RWPE2 (cell line): ENCODE results near the gene MRPL41.
"Not testable (repeated sequence)": the region's sequence is repeated elsewhere in the genome, so short reads cannot be mapped to it uniquely, and the experiment has no call there.

ENCODE experiments used
- ATAC-seq: fragments of 200-7000 bp; cut with Tn5 transposase; 3 replicates; pipeline ENCODE4 v1.9.1; 2021; ENCODE audit warnings: low read depth
- DNase-seq: peaks from one replicate; pipeline ENCODE4 v3.0.0-alpha.2; 2020; ENCODE audit warnings: low spot score
- H3K27ac ChIP-seq: fragments of 450-650 bp; 2 replicates; pipeline ENCODE4 v1.5.1; 2017; ENCODE audit warnings: mild to moderate bottlenecking; ENCODE audit not compliant: poor library complexity, severe bottlenecking
- H3K27me3 ChIP-seq: fragments of 250-450 bp; sonication (Bioruptor Pico); 2 replicates; pipeline ENCODE4 v1.5.1; 2021; ENCODE audit warnings: mild to moderate bottlenecking, moderate library complexity; ENCODE audit not compliant: insufficient read depth, poor library complexity, severe bottlenecking
- H3K36me3 ChIP-seq: fragments of 250-450 bp; sonication (Bioruptor Pico); 2 replicates; pipeline ENCODE4 v1.5.1; 2020; ENCODE audit warnings: low read depth, mild to moderate bottlenecking, moderate library complexity
- H3K4me1 ChIP-seq: fragments of 250-450 bp; sonication (Bioruptor Pico); 2 replicates; pipeline ENCODE4 v1.5.1; 2021; ENCODE audit warnings: mild to moderate bottlenecking, moderate library complexity; ENCODE audit not compliant: insufficient read depth, poor library complexity, severe bottlenecking
- H3K4me3 ChIP-seq: fragments of 250-450 bp; sonication (Bioruptor Pico); 2 replicates; pipeline ENCODE4 v1.5.1; 2021; ENCODE audit warnings: mild to moderate bottlenecking, moderate library complexity; ENCODE audit not compliant: severe bottlenecking
- H3K9me3 ChIP-seq: fragments of 250-450 bp; sonication (Bioruptor Pico); 2 replicates; pipeline ENCODE4 v1.5.1; 2021; ENCODE audit warnings: mild to moderate bottlenecking, moderate library complexity; ENCODE audit not compliant: severe bottlenecking
- CTCF ChIP-seq: fragments of 450-650 bp; IDR thresholded peaks from one replicate; pipeline ENCODE4 v1.5.1; 2017; ENCODE audit warnings: mild to moderate bottlenecking, moderate library complexity; ENCODE audit not compliant: poor library complexity, severe bottlenecking

MRPL41 gene

GRCh38 chr9:137550231-137550621 is 1.5 kb upstream of the MRPL41 start, which contains the start of gene PNPLA7:
Gene PNPLA7 (minus strand): TSS chr9:137550402. CDS start chr9:137550197, 205 bp downstream.
- H3K36me3 ChIP-seq, result peaks cover 21% of the 10 kb centered on the region
- H3K27ac ChIP-seq, result peak within 1 kb of the TSS; percentile 50
- DNase-seq, result peak; percentile 82
- peak within 1 kb of the TSS; percentile 96 for H3K4me3 ChIP-seq
- no peak for TF ChIP-seq CTCF
- no peaks in the 10 kb centered on the region for H3K9me3 ChIP-seq
- H3K27me3 ChIP-seq, result no peaks in the 10 kb centered on the region
- peak; percentile 75 for ATAC-seq
- H3K4me1 ChIP-seq, result no peaks in the 10 kb centered on the region

- not testable (repeated sequence) for DNase-seq, H3K27me3 ChIP-seq, ATAC-seq, H3K9me3 ChIP-seq, H3K4me1 ChIP-seq
- H3K27ac ChIP-seq, result peak overlapping the region; percentile 50
- H3K36me3 ChIP-seq, result peaks cover 28% of the 10 kb centered on the region
- H3K4me3 ChIP-seq, result peak overlapping the region; percentile 96
These were observed 768 bp upstream of the MRPL41 start for GRCh38 chr9:137550958-137551263.

- Histone ChIP-seq H3K36me3 (peaks cover 41% of the 10 kb centered on the region), H3K9me3 (no peaks in the 10 kb centered on the region), H3K27ac (peak overlapping the region; percentile 50), H3K4me3 (peak overlapping the region; percentile 96), H3K27me3 (no peaks in the 10 kb centered on the region), H3K4me1 (no peaks in the 10 kb centered on the region)
- no peak for TF ChIP-seq CTCF
- DNase-seq (no peak), ATAC-seq (peak; percentile 35; the same call in 2 of the 3 replicates)
These were observed 516 bp downstream of the MRPL41 start for GRCh38 chr9:137552022-137552768.

GRCh38 chr9:137553654-137554053 is 2.0 kb downstream of the MRPL41 start:
- not testable (repeated sequence) for H3K27me3 ChIP-seq, H3K4me1 ChIP-seq, H3K4me3 ChIP-seq, ATAC-seq, H3K27ac ChIP-seq, H3K9me3 ChIP-seq, DNase-seq
- peaks cover 55% of the 10 kb centered on the region for H3K36me3 ChIP-seq

- ATAC-seq, result no peak
- H3K4me3 ChIP-seq, result no peak overlapping the region
- H3K27ac ChIP-seq, result no peak overlapping the region
- TF ChIP-seq CTCF, result no peak
- H3K27me3 ChIP-seq, result no peaks in the 10 kb centered on the region
- no peaks in the 10 kb centered on the region for H3K9me3 ChIP-seq
- no peaks in the 10 kb centered on the region for H3K4me1 ChIP-seq
- H3K36me3 ChIP-seq, result peaks cover 62% of the 10 kb centered on the region
- no peak for DNase-seq
These were observed 2.7 kb downstream of the MRPL41 start for GRCh38 chr9:137554349-137554748.

- ATAC-seq (no peak), DNase-seq (no peak)
- Histone ChIP-seq H3K27me3 (no peaks in the 10 kb centered on the region), H3K36me3 (peaks cover 70% of the 10 kb centered on the region), H3K4me1 (no peaks in the 10 kb centered on the region), H3K9me3 (no peaks in the 10 kb centered on the region), H3K4me3 (no peak overlapping the region), H3K27ac (no peak overlapping the region)
- TF ChIP-seq CTCF, result no peak
These were observed 3.5 kb downstream of the MRPL41 start for GRCh38 chr9:137555179-137555578.
